ENCODE results near the gene GARIN3. TPM values are rescaled to one million over a fixed set of nuclear protein-coding genes. Genes with fewer than 3 reads are reported as not detected.

The GARIN3 gene
- total and polyA plus RNA-seq, 2 donors (not counting 1 experiment from before 2014, with no cell fraction given) = not detected

- no peak for TF ChIP-seq CTCF (conservative IDR thresholded peaks at IDR 0.05 in 1 of 2, IDR thresholded peaks at IDR 0.05 in 1 of 2; ENCODE audit: low read depth in 1 of 2, low read length in 2 of 2)
- TF ChIP-seq EZH2 (IDR thresholded peaks at IDR 0.05; ENCODE audit: low read length, missing control alignments) = no peak
- H3K4me1 ChIP-seq (ENCODE audit: control insufficient read depth, extremely low read depth, insufficient read depth, low read length) = no peaks in the 10 kb centered on the region
- no peak overlapping the region for H2AFZ ChIP-seq (ENCODE audit: low read length)
- H3K79me2 ChIP-seq (ENCODE audit: control insufficient read depth, insufficient read depth, low read length) = no peaks in the 10 kb centered on the region
- H3K27ac ChIP-seq (ENCODE audit: insufficient read depth, low read length) = no peak overlapping the region
- H3K36me3 ChIP-seq (ENCODE audit: control insufficient read depth, insufficient read depth, low read length) = no peaks in the 10 kb centered on the region
- no peaks in the 10 kb centered on the region for H3K27me3 ChIP-seq (ENCODE audit: control insufficient read depth, insufficient read depth, low read length)
- no peak overlapping the region for H3K4me2 ChIP-seq (ENCODE audit: extremely low read depth, insufficient read depth, low read length)
- H3K9me3 ChIP-seq (ENCODE audit: control insufficient read depth, insufficient read depth, low read depth, low read length) = no peaks in the 10 kb centered on the region
- no peak for DNase-seq (ENCODE audit: low read depth in 2 of 2)
- H3K9ac ChIP-seq (ENCODE audit: insufficient read depth, low read length) = no peak overlapping the region
- H3K4me3 ChIP-seq (replicated peaks in 1 of 4; ENCODE audit: control extremely low read depth in 1 of 4, insufficient read depth in 1 of 4, low read depth in 3 of 4, low read length in 4 of 4) = no peak overlapping the region
- no peaks in the 10 kb centered on the region for H4K20me1 ChIP-seq (ENCODE audit: control insufficient read depth, extremely low read depth, insufficient read depth, low read length)
These were observed 35.8 kb upstream of the GARIN3 start for GRCh38 chr5:157201857-157202256.

- Histone ChIP-seq H3K27ac (ENCODE audit: insufficient read depth, low read length) (no peak overlapping the region), H2AFZ (ENCODE audit: low read length) (no peak overlapping the region), H3K4me2 (ENCODE audit: extremely low read depth, insufficient read depth, low read length) (no peak overlapping the region), H4K20me1 (ENCODE audit: control insufficient read depth, extremely low read depth, insufficient read depth, low read length) (no peaks in the 10 kb centered on the region), H3K36me3 (ENCODE audit: control insufficient read depth, insufficient read depth, low read length) (no peaks in the 10 kb centered on the region), H3K27me3 (ENCODE audit: control insufficient read depth, insufficient read depth, low read length) (no peaks in the 10 kb centered on the region), H3K79me2 (ENCODE audit: control insufficient read depth, insufficient read depth, low read length) (no peaks in the 10 kb centered on the region), H3K9me3 (ENCODE audit: control insufficient read depth, insufficient read depth, low read depth, low read length) (no peaks in the 10 kb centered on the region), H3K9ac (ENCODE audit: insufficient read depth, low read length) (no peak overlapping the region), H3K4me3 (replicated peaks in 1 of 4; ENCODE audit: control extremely low read depth in 1 of 4, insufficient read depth in 1 of 4, low read depth in 3 of 4, low read length in 4 of 4) (no peak overlapping the region), H3K4me1 (ENCODE audit: control insufficient read depth, extremely low read depth, insufficient read depth, low read length) (no peaks in the 10 kb centered on the region)
- TF ChIP-seq EZH2 (IDR thresholded peaks at IDR 0.05; ENCODE audit: low read length, missing control alignments) (no peak), CTCF (conservative IDR thresholded peaks at IDR 0.05 in 1 of 2, IDR thresholded peaks at IDR 0.05 in 1 of 2; ENCODE audit: low read depth in 1 of 2, low read length in 2 of 2) (no peak)
- no peak for DNase-seq (ENCODE audit: low read depth in 2 of 2)
These were observed 32.4 kb upstream of the GARIN3 start for GRCh38 chr5:157198277-157198986.

- Histone ChIP-seq H3K9me3 (ENCODE audit: control insufficient read depth, insufficient read depth, low read depth, low read length) (no peaks in the 10 kb centered on the region), H4K20me1 (ENCODE audit: control insufficient read depth, extremely low read depth, insufficient read depth, low read length) (no peaks in the 10 kb centered on the region), H3K27me3 (ENCODE audit: control insufficient read depth, insufficient read depth, low read length) (no peaks in the 10 kb centered on the region), H3K4me3 (replicated peaks in 1 of 4; ENCODE audit: control extremely low read depth in 1 of 4, insufficient read depth in 1 of 4, low read depth in 3 of 4, low read length in 4 of 4) (no peak overlapping the region), H3K27ac (ENCODE audit: insufficient read depth, low read length) (no peak overlapping the region), H3K36me3 (ENCODE audit: control insufficient read depth, insufficient read depth, low read length) (no peaks in the 10 kb centered on the region), H3K4me1 (ENCODE audit: control insufficient read depth, extremely low read depth, insufficient read depth, low read length) (no peaks in the 10 kb centered on the region), H3K9ac (ENCODE audit: insufficient read depth, low read length) (no peak overlapping the region), H2AFZ (ENCODE audit: low read length) (no peak overlapping the region), H3K4me2 (ENCODE audit: extremely low read depth, insufficient read depth, low read length) (no peak overlapping the region), H3K79me2 (ENCODE audit: control insufficient read depth, insufficient read depth, low read length) (no peaks in the 10 kb centered on the region)
- no peak for TF ChIP-seq CTCF (conservative IDR thresholded peaks at IDR 0.05 in 1 of 2, IDR thresholded peaks at IDR 0.05 in 1 of 2; ENCODE audit: low read depth in 1 of 2, low read length in 2 of 2)
- no peak for TF ChIP-seq EZH2 (IDR thresholded peaks at IDR 0.05; ENCODE audit: low read length, missing control alignments)
- DNase-seq (ENCODE audit: low read depth in 2 of 2) = no peak
These were observed 31.0 kb upstream of the GARIN3 start for GRCh38 chr5:157197086-157197485.

Data from fibroblast of lung (primary cell).